Testis (tissue), 2 donors: ENCODE data around the gene NAGPA.

Source experiments
- POLR2A ChIP-seq: fragments of 450-650 bp; IDR thresholded peaks from one replicate; pipeline ENCODE4 v1.6.1; 2017; ENCODE audit warnings: antibody characterized with exemption, mild to moderate bottlenecking, moderate library complexity
- TF ChIP-seq, protein P1 (sequence below), 3 experiments: fragments of 450-650 bp in 2 of 3; fragments of 200-600 bp in 1 of 3; sonication (generic) in 1 of 3; IDR thresholded peaks; one replicate each; pipeline ENCODE4 v1.5.1; 2016 to 2019; ENCODE audit warnings: antibody characterized with exemption in 3 of 3, mild to moderate bottlenecking in 2 of 3, moderate library complexity in 1 of 3

DNA sequence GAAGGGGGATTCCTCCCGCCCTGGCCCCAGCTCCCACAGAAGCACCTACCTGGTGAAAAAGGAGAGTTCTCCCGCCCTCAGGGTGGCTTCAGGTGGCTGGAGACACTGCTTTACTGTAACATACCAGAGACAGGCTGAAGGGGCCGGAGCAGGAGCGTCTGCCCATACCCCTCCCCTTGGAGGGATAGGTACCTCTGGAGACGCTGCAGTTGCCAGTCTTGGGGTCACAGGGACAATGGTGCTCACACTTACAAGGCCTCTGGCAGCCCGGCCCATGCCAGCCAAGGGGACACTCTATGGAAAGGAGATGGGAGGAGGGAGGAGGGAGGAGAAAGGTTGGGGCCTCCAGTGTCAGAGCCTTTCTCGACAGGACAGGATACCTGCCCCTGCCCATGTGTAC, 6.6 kb downstream of the NAGPA start:
- TF ChIP-seq, protein P1, sequence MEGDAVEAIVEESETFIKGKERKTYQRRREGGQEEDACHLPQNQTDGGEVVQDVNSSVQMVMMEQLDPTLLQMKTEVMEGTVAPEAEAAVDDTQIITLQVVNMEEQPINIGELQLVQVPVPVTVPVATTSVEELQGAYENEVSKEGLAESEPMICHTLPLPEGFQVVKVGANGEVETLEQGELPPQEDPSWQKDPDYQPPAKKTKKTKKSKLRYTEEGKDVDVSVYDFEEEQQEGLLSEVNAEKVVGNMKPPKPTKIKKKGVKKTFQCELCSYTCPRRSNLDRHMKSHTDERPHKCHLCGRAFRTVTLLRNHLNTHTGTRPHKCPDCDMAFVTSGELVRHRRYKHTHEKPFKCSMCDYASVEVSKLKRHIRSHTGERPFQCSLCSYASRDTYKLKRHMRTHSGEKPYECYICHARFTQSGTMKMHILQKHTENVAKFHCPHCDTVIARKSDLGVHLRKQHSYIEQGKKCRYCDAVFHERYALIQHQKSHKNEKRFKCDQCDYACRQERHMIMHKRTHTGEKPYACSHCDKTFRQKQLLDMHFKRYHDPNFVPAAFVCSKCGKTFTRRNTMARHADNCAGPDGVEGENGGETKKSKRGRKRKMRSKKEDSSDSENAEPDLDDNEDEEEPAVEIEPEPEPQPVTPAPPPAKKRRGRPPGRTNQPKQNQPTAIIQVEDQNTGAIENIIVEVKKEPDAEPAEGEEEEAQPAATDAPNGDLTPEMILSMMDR (IDR thresholded peaks at IDR 0.05): no peak
- no peak for TF ChIP-seq POLR2A
